Measurements from ENCODE around the gene XRCC1. TPM values are rescaled to one million over a fixed set of nuclear protein-coding genes. Genes with fewer than 3 reads are reported as not detected.

The XRCC1 gene
- total RNA-seq, 1 experiment from 2014 or later: 38.0 TPM

DNA sequence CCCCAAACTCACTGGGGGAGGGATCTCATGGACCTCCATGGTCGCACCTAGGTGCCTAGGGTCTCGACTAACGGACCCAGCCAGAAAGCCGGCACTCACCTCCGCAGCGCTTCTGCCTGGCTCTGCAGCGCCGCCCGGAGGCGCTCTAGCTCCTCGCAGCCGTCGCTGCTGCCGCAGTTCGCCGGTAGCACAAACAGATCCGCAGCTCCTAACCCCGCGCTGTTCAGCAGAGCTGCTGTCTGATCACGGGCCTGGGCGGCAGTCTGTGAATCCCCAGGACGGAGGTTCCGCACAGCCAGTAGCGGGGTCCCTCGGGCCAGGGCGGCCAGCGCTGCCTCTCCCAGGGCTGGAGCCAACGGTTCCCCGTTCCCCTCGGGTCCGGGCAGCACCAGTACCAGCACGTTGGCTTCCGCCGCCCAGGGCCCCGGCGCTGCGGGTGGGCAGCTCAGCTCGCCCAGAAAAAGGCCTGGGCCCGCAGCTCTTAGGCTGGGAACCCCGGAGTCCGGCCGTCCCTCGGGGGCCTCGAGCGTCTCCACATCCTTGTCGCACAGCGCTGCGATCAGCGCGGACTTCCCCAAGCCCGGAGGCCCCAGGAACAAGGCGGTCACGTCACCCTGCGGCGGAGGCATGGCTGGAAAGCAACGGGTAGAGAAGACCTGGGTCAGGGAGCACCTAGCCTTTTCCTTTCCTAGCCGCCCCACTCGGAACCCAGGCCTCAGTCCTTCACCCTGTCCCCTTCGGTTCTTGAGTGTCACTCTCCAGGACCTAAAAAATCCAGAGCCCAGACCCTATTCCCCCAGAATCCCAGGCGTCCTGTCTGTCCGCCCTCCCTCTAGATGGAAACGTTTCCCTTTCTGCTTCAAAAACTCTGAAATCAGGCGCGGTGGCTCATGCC is 19.6 kb upstream of the XRCC1 start:
- Mint-ChIP-seq H3K27me3 (ENCODE audit: low read depth) (no peaks in the 10 kb centered on the region), H3K4me1 (peaks cover 18 to 25% of the 10 kb centered on the region in 2 experiments), H3K4me3 (peak overlapping the region; percentile 92 to 95), H3K9me3 (no peaks in the 10 kb centered on the region; a peak in 1 of 5 replicates), H3K27ac (peak overlapping the region; percentile 77 to 99 (median 99); a peak in 5 of 7 replicates), H3K36me3 (ENCODE audit: insufficient read depth in 1 of 3, low read depth in 3 of 3) (peaks cover 16 to 38% (median 36%) of the 10 kb centered on the region in 3 experiments)
- Histone ChIP-seq H3K14ac (ENCODE audit: insufficient read depth, low read length) (peak overlapping the region; percentile 42; the same call in 1 of the 2 replicates), H3K56ac (ENCODE audit: insufficient read length, low read depth, low read length) (no peak overlapping the region), H3K4me1 (ENCODE audit: insufficient read depth, low read length) (0 out of 2 replicates have a peak, but pooled peaks cover 3% of the 10 kb centered on the region), H3K4ac (ENCODE audit: low read depth, low read length) (no peak overlapping the region), H2AK5ac (ENCODE audit: insufficient read length, low read length) (no peak overlapping the region), H4K91ac (ENCODE audit: insufficient read length, low read depth, low read length) (no peak overlapping the region), H3K4me2 (ENCODE audit: insufficient read depth, insufficient read length, low read length) (peak overlapping the region; percentile 79), H3K79me2 (ENCODE audit: insufficient read depth, low read length) (peaks cover 4% of the 10 kb centered on the region; the same call in 1 of the 2 replicates), H3K23ac (ENCODE audit: insufficient read length, low read depth, low read length) (no peak overlapping the region), H3K9ac (ENCODE audit: extremely low read depth, insufficient read length, low read length) (peak overlapping the region; percentile 71), H4K5ac (ENCODE audit: insufficient read length, low read depth, low read length) (no peak overlapping the region), H3K27me3 (ENCODE audit: insufficient read depth, low read length) (no peaks in the 10 kb centered on the region), H2BK5ac (ENCODE audit: insufficient read length, low read length) (no peak overlapping the region), H3K23me2 (ENCODE audit: insufficient read length, low read depth, low read length, poor library complexity, severe bottlenecking) (peaks cover 20% of the 10 kb centered on the region), H3T11ph (ENCODE audit: low read length) (no peak overlapping the region), H3K18ac (ENCODE audit: insufficient read length, low read depth, low read length) (peak overlapping the region; percentile 37), H4K8ac (replicated peaks; ENCODE audit: insufficient read length, low read depth, low read length) (no peak overlapping the region), H2AFZ (ENCODE audit: low read length) (no peak overlapping the region), H2BK15ac (ENCODE audit: low read depth, low read length) (no peak overlapping the region), H3K79me1 (ENCODE audit: insufficient read depth, low read depth, low read length, poor library complexity, severe bottlenecking) (no peaks in the 10 kb centered on the region), H3K27ac (ENCODE audit: insufficient read length, low read depth, low read length) (no peak overlapping the region), H2BK120ac (ENCODE audit: low read depth, low read length, poor library complexity, severe bottlenecking) (no peak overlapping the region), H4K20me1 (ENCODE audit: control insufficient read depth, insufficient read depth, insufficient read length) (no peaks in the 10 kb centered on the region), H2BK12ac (ENCODE audit: insufficient read length, low read depth, low read length) (no peak overlapping the region), H2BK20ac (ENCODE audit: low read depth, low read length, poor library complexity, severe bottlenecking) (no peak overlapping the region), H3K9me3 (ENCODE audit: control insufficient read depth, low read depth, low read length) (no peaks in the 10 kb centered on the region)
- peak; percentile 84 for DNase-seq
- TF ChIP-seq, protein P1, sequence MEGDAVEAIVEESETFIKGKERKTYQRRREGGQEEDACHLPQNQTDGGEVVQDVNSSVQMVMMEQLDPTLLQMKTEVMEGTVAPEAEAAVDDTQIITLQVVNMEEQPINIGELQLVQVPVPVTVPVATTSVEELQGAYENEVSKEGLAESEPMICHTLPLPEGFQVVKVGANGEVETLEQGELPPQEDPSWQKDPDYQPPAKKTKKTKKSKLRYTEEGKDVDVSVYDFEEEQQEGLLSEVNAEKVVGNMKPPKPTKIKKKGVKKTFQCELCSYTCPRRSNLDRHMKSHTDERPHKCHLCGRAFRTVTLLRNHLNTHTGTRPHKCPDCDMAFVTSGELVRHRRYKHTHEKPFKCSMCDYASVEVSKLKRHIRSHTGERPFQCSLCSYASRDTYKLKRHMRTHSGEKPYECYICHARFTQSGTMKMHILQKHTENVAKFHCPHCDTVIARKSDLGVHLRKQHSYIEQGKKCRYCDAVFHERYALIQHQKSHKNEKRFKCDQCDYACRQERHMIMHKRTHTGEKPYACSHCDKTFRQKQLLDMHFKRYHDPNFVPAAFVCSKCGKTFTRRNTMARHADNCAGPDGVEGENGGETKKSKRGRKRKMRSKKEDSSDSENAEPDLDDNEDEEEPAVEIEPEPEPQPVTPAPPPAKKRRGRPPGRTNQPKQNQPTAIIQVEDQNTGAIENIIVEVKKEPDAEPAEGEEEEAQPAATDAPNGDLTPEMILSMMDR (conservative IDR thresholded peaks at IDR 0.05): peak; percentile 97
- whole genome bisulfite sequencing (ENCODE audit: extremely low coverage, insufficient read length, low lambda C conversion rate): no CpG with 5 or more reads among the region's 64 CpGs

Data from H9 (cell line).